Esophagus squamous epithelium (tissue), 4 donors: Measurements from ENCODE around the gene SMAP2.

Experiments
- POLR2A ChIP-seq, 4 donors: fragments of 450-650 bp; IDR thresholded peaks; one replicate each; pipeline ENCODE4 v1.6.1; 2017; ENCODE audit warnings: antibody characterized with exemption in 4 of 4, mild to moderate bottlenecking in 4 of 4, moderate library complexity in 3 of 4
- TF ChIP-seq, protein P1 (sequence below), 6 experiments: fragments of 450-650 bp in 4 of 6; fragments of 200-600 bp in 2 of 6; sonication (generic) in 2 of 6; IDR thresholded peaks; one replicate each; pipeline ENCODE4 v1.5.1; 2016 to 2019; ENCODE audit warnings: antibody characterized with exemption in 6 of 6, mild to moderate bottlenecking in 4 of 6, moderate library complexity in 4 of 6

DNA sequence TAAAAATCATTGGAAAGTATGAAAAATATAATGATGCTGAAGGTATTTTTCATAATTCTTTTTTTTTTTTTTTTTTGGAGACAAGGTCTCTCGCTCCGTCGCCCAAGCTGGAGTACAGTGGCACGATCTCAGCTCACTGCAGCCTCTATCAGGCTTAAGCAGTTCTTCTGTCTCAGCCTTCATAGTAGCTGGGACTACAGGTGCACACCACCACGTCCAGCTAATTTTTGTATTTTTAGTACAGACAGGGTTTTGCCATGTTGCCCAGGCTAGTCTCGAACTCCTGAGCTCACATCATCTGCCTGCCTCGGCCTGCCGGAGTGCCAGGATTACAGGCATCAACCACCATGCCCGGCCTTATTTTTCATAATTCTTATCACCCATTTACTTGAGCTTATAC lies 13.3 kb downstream of the SMAP2 start:
- no peak for TF ChIP-seq POLR2A (IDR thresholded peaks at IDR 0.05)
- TF ChIP-seq, protein P1, sequence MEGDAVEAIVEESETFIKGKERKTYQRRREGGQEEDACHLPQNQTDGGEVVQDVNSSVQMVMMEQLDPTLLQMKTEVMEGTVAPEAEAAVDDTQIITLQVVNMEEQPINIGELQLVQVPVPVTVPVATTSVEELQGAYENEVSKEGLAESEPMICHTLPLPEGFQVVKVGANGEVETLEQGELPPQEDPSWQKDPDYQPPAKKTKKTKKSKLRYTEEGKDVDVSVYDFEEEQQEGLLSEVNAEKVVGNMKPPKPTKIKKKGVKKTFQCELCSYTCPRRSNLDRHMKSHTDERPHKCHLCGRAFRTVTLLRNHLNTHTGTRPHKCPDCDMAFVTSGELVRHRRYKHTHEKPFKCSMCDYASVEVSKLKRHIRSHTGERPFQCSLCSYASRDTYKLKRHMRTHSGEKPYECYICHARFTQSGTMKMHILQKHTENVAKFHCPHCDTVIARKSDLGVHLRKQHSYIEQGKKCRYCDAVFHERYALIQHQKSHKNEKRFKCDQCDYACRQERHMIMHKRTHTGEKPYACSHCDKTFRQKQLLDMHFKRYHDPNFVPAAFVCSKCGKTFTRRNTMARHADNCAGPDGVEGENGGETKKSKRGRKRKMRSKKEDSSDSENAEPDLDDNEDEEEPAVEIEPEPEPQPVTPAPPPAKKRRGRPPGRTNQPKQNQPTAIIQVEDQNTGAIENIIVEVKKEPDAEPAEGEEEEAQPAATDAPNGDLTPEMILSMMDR (IDR thresholded peaks at IDR 0.05): no peak
